GM18499 (cell line): ENCODE results near the gene IBA57.

ENCODE experiments used
- ATAC-seq: cut with Tn5 transposase; IDR thresholded peaks from one replicate; pipeline ENCODE4 v1.9.1; 2021; ENCODE audit warnings: moderate number of reproducible peaks; ENCODE audit not compliant: insufficient read depth, unreplicated experiment

The IBA57 gene

DNA sequence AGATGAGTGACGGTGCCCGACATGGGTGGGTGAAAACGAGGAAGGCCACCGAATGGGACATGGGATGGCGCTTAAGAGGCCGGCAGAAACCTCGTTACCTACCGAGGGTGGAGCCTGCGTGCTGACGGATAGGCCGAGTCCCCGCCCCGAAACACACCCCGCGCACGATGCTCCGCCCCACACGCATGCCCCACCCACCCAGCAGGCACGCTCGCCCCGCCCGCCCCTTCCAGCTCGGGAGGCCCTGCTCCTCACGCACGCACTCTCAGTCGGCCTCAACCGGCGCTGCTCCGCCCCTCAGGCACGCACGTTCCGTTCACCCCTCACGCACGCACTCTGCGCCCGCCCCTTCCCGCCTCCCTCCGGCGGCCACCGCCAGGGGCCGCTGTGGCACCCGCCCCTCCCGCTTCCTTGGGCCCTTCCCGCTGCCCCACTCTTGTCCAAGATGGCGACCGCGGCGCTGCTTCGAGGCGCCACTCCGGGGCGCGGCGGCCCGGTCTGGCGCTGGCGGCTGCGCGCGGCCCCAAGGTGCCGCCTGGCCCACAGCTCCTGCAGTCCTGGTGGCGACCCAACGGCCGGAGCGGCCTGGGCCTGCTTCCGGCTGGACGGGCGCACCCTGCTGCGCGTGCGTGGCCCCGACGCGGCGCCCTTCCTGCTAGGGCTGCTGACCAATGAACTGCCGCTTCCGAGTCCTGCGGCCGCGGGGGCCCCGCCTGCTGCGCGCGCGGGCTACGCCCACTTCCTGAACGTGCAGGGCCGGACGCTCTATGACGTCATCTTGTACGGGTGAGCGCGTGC is at the start of gene IBA57:
Gene IBA57 (plus strand): TSS at position 433 of the 798 bp plus-strand sequence. CDS start 13 bp downstream, at position 446.
- ATAC-seq = peak; percentile 70

GRCh38 chr1:228117335-228117734 is 48.3 kb upstream of the IBA57 start:
- ATAC-seq = no peak

DNA sequence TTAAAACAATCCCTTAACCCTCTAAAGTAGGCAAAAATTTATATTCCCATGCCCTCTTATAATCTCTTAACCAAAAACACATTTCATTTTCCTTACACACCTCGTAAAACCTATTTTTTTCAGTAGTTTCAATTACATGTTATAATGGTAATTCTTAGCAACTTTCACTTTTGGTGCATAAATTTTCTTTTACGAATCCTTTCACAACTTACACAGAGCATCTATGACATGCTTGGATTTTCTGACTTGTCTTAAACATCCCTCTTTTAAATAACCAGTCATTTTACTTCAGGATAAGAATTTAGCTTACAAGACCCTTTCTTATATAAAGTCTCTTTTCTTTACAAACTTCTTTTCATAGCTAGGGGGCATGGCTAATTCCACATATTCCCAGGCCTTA is 47.6 kb upstream of the IBA57 start:
- ATAC-seq = no peak

GRCh38 chr1:228120351-228120750 is 45.3 kb upstream of the IBA57 start:
- no peak for ATAC-seq

- no peak for ATAC-seq
These were observed 44.6 kb upstream of the IBA57 start for GRCh38 chr1:228120857-228121489.

- no peak for ATAC-seq
These were observed 42.6 kb upstream of the IBA57 start for GRCh38 chr1:228122921-228123441.

DNA sequence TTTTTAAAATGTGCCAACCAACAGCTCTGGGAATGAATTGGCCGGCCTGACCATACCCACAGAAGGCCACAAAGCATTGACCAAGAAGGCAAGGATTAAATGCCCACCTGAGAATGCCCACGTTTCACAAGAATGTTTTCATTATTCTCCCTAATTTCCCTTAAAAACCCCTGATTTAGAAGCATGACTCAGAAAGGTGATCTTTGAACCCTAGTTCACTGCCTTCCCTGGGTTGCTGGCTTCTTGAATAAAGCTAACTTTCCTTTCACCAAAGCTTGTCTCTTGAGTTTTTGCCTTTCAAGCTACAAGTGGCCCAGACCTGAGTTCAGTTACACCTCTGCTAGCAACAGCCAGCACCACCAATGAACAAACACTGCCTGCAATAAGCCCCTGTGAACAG is 42.1 kb upstream of the IBA57 start:
- ATAC-seq = no peak

DNA sequence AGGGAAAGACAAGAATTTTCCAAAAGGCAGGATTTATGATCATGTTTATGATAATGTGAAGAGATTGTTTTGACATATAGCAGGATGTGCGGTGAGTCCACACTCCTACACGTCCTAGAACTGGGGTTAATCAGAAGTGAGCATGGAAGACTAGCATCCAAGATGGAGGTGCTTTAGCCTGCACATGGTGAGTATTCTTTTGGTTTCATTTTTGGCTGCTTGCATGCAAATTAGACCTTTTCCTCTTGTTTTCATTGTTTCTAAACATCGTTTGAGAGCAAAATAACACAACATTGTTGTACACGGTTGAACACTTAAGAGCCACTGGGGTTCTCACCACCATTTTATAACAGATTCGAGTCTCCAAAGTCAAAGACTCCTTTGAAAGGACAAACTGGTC is 40.4 kb upstream of the IBA57 start:
- ATAC-seq = no peak

DNA sequence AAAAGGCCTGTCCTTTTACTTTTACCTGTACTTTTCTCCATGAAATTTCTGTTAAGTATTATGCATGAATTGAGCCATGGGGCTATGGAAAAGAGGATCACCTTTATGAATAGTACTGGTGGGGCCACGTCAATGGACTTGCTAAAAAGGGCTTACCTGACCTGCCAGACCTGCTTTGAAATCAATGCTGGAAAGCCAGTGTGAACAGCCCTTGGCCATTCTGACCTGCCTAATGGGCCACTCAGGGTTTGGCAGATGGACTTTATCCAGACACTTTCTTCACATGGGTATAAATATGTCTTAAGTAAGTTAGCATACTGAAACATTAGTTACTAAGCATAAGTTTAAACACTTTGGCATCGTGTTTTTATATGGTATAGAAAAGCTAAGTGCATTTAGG is 33.8 kb upstream of the IBA57 start:
- no peak for ATAC-seq

DNA sequence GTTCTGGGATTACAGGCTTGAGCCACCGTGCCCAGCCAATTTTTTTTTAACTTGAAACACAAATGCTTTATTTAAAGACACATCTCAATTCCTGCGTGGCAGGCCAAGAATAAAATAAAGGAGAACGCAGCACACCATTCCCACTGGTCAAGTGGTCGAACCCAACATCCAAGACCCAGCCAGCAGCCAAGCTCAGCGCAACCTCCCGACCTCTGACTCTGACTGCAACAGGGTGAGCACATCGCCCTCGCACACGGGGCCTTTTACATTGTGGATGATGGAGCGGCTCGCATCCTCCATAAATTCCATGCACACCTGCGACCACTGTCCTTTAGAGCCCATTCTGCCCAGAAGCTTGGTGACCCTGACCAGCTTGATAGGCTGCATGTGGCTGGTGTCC is 31.0 kb upstream of the IBA57 start:
- ATAC-seq = no peak

GRCh38 chr1:228136901-228137300 is 28.7 kb upstream of the IBA57 start:
- no peak for ATAC-seq

GRCh38 chr1:228139406-228139930 is 26.1 kb upstream of the IBA57 start:
- no peak for ATAC-seq

DNA sequence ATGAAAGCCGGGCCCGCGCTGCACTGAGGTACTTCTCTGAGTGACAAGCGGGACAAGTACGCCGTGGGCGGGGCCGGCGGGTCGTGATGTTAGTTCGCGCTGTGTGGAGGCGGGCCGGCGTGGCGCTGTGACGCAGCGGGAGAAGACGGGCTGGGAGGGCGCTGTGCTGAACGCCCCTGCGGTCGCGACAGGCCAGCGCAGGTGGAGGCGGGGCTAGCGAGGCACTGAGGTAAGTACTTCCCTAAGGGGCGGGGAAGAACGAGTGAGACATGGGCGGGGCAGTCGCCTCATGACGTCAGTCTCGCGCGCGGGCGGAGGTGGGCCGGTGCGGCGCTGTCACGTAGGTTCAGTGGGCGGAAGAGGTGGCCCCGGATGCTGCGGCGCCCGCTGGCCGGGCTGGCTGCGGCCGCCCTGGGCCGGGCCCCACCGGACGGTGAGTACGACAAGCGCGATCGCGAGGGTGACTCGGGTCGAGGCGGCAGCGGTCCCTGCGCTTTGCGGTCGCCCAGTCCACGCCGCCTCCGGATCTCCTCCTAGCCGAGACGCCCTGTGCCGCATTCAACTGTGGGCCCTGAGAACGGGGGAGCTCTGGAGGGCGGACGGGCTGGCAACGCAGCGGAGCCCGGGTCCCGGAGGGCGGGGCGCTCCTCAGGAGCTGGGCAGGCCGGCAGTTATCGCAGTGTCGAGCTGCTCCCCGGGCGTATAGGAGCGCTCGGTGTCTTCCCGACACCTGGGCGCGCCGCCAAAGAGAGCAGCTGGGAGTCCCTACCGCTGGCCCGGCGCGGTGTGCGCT is 25.5 kb upstream of the IBA57 start, which contains the start of gene GUK1:
Gene GUK1 (plus strand): TSS at position 349 of the 793 bp plus-strand sequence. CDS start 24 bp downstream, at position 373.
- ATAC-seq = peak; percentile 86

GRCh38 chr1:228140724-228141225 is 24.8 kb upstream of the IBA57 start:
- no peak for ATAC-seq

- no peak for ATAC-seq
These were observed 24.2 kb upstream of the IBA57 start for GRCh38 chr1:228141226-228142044.

- ATAC-seq = no peak
These were observed 23.4 kb upstream of the IBA57 start for GRCh38 chr1:228142155-228142691.

DNA sequence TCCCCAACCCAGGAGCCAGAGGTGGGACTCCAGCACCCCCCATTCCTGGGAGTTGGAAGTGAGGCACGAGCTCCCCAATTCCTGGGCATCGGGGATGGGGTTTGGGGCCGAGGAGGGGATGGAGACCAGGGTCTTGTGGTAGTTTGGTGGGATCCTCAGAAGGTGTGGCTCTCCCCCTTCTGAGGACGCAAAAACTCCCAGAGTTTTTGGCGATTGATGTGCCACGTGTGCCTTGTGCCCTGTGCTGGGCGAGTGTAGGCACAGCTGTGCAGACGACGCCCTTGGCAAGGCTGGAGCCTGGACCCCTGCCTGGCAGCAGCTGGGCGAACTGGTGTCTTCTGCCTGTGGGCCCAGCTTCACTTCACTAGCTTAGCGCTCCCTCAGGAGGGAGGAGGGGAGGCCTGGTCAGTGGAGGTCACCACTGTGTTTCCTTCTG is 22.9 kb upstream of the IBA57 start:
- no peak for ATAC-seq

DNA sequence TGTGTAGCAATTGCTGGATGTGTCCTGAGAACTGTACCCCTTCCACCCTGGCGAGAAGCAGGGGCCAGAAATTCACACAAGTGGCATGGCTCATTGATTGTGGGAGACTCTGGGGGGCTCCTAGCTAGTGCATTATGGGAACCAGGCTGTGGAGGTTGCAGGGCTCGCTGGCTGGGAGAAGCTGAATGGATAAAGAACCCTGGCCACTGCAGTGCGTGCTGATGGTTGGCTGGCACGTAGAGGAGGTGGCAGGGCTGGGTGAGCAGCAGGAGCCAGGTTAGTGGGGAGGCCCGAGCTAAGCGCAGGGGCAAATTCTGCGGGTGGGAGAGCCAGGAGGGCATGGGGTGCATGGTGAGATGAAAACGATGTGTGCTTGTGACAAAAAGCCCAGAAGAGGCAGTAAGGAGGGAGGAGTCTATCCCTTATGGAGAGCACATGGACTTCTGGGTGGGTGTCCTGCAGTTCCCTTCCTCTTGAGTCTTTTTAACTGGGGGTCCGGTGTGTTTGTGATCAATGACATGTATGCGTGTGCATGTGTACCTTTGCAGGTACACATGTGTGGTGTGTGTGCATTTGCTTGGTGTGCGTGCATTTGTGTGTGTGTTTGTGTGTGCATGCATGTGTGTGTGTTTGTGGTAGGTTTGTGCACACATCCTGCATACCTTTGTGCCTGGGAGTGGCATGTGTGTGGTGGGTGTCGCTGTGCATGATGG is 22.0 kb upstream of the IBA57 start:
- ATAC-seq = no peak
